Activated CD4-positive, CD25-positive, alpha-beta regulatory T cell treated with anti-CD3 and anti-CD28 coated beads, Interleukin-2, amount 50 U/mL, for 16 hours (primary cell): ENCODE data around the gene ETV6.

Experiments used
- DNase-seq: peaks from one replicate; pipeline ENCODE4 v3.0.0-alpha.2; 2020; ENCODE audit warnings: low read depth, low spot score

Gene ETV6

DNA sequence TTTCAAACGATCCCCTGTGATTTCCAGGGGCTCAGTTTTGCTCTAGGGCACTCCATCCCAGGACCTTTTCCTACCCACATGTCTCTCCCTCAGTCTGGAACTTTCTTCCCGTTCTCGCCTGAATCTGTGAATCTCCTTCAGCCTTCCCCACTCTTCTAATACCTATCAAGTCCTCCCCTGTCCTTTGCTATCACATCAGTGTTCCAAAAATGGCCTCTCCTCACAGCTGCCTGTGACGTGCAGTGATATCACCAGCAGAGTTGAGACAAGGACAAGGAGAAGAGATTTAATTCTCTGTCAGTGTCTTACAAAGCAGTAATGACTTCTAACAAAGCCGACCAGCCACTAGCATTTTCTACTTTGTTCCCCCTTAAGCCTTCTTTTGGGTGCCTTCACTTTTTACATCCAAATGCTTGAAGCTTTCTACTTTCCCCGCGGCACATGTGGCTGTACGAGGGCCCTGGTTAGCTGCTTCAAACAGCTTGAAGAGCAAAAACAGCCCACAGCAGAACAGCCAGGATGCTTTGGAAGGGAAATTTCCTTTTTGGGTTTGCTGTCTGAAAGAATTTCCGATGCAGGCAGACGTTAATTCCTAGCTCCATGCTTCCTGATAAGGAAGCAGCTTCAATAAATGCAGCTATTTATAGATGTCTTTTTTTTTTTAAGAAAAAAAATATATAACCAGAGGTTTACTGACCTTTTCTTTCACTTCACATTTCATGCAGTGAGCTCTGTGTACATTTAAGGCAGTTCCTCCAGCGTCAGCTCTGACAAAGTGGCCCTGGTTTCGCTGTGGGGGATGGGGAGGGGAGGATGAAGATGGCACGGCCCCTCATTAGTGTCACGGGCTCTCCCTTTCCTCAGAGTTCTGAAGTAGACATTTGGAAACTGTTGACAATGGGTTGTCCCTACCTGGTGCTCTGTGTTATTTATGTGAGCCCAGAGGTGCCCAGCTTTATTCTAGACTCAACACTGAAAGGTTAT is 109.3 kb downstream of the ETV6 start:
- DNase-seq = no peak

DNA sequence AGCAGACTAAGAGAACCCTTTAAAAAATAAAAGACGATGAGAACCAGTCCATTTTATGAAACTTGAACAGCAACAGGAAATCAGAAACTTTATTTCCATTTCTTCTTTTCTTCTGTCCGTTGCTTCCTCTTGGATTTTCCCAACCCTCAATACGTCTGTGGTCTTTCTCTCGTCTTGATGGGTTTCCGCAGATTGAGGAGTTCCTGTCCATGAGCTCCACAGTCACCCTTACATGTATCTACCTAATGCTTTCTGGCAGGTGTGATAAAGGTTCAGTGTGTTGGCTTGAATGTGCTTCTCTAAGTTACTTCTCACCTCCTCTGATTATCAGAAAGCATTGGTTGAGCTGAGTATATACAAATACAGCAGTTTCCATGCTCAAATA is 110.0 kb downstream of the ETV6 start:
- no peak for DNase-seq

DNA sequence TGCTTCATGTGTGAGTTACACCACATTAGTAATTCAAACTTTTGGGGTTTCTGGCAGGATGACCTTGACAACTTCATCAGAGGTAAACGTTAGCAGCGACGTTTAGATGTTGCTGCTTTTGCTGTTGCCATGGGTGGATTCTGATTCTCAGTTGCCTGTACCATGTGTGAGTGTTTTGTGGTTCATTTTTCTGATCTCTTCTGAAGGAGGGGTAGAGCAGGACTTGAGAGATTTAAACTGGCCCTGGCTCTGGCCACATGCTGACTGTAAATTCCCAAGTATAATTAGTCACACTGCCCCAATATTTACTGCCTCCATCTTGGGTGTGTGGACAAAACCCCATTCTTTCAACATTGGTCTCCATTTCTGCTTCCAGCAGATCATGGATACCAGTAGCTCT is 110.4 kb downstream of the ETV6 start:
- no peak for DNase-seq

DNA sequence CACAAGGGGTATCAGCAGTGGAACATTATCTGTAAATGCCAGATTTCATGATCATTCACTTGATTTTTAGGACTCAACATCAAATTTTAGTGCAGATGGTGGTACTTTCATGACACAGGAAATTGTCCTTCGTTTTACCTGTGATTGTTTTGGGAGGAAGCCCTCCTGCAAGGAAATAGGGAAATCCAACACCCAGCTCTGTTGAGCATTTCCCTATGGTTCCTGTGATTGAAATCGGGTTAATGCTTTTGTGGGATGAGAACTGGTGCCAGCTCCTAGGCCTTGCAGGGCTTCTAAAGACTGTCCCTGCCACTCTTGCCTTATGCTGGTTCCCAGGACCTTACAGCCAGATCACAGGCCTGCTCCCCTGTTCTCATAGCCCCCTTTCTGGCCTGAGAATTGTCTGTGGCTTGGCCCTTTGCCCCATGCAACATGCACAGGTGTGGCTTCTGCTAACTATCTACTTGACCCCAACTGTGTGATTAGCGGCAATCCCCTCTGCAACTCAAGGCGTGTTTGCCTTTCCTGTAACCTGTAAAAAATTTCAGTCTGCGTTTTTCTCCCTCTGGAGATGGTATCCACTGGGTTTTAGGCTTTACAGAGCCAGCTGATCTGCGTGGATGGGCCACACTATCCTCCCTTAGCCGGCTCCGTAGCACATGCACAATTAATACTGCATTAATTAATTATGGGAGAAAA is 112.5 kb downstream of the ETV6 start:
- DNase-seq = no peak

DNA sequence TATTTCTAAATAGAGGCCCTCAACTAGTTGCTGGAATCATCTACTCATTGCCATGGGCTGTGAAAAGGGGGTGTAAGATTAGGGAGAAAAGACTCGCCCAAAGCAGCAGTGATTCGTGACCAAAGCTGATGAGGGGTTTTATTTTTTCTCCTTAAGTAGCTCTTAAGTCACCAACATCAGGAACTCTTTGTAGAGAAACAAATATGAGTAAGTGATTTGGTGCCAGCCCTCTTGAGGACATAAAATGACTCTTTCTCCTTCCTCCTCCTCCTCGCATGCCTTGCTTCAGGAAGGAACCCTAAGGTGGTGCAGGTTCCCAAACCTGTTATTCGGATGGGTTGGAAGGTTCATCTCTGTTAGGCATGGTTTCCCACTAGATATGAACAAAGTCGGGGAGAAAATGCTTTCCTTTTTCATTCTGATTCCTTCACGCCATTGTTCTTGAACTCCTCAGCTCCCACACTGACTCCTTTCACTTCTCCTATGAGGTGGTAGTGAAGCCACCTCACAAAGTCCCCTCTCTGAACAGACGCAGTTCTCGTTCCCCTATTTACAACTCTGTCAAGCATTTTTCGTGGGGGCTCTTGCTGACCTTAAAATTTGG is 113.4 kb downstream of the ETV6 start:
- no peak for DNase-seq

DNA sequence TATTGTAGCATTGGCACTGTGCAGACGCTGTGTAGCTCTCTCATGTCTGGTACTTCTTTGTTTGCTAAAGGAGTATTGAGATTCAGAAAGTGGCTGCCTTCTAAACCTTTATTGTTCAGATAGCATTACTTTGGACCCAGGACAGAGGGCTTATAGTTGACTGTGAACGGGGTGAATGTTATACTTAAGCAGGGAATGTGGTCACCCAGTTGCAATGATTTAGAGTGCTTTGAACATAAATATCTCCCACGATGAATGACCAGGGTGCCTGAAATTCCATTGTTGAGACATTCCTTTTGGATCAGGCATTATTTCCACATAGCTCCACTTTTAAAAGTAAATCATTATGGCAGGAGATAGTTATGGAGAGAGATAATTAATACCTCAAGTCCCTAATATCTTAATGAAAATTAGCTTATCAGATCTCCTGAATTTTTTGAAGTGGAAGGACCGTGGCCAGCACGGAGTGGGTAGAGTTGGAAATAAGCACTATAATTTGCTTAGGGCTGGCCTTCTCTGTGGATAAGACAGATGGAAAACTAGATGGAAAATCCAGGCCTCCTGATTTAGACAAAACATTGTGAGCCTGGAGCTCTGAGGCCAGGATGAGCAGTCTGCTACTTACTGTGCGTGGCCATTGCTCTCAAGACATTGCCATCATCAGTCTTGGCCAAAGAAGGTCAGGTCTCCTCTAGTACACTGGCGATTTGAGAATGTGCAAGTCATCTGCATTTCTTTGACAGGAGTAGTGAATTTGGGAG is 114.5 kb downstream of the ETV6 start:
- no peak for DNase-seq

DNA sequence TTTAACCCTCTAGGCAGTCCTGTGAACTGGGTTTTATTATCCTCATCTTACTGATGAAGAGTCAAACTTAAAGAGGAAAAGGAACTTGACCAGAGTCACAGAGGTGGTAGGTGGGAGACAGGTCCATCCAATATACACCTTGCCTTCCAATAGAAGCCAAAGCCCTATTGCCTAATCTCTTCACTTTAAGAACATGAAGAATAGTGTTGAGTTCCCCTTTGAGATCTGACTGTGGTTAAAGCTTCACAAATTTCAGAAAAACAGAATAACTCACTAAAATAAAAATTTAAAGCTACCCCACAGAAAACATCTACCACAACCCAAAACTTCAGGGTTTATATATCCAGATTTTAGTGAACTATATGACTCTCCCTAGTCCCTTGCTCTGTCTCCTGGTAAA is 115.4 kb downstream of the ETV6 start:
- DNase-seq = no peak

DNA sequence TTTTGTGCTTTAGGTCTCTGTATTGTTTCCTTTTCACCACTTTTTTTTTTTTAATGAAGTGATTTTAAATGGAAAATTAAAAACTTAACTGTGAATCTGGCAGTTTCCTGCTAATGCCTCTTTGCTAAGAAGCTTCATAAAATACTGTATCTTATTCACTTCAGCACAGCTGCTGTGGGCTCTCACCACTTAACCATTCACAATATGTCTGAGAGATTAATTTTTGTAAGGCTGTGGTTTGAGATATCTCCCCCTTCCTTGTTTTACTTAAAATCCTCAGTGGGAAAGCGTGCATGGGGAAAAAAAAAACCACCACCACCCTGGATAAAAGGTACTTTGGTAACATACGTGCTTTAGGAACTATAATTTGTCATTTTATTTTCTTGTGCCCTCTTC is 115.9 kb downstream of the ETV6 start:
- DNase-seq = no peak

DNA sequence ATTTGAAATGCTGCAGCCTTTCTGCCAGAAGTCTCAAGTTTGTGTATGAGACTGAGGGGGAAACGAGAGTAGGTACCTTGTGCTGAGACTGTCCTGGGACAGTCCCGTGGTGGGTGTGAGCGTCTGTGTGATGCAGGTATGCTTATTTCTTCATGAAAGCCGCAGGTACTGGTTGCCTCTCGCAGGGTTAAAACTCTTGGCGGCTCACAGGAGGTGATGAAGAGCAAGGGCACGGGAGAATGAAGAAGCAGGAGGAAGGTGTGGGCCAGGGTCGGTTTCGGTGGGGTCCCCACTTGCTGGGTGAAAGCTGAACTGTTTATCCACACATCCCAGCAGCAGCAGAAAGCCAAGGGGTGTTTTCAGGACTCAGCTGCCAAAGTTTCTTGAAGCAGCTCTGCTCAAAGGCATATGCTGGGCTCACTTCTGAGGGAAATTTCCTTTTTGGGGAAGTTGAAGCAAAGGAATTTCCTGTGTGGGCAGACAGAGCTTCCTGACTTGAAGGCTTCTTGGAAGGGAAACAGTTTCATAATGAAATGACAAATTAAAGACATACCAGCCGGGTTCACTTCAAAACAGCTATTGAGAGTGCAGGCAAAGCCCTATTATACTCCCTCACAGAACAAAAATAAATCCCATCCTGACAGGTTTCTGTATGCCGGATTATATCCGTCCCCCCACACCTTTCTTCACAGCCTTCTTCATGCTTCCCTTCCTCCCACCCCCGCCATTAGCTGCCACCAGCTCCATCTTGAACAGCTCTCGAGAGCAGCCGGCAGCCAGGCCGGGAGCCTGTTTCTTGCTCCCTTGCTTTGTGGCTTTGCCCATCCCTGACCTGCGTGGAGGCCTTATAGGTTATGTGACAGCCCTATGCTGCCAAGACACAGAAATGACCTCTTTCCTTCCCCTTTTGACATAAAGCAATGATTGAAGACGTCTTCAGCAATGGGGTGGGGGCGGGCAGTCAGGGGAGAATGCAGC is 116.6 kb downstream of the ETV6 start:
- peak; percentile 31 for DNase-seq

DNA sequence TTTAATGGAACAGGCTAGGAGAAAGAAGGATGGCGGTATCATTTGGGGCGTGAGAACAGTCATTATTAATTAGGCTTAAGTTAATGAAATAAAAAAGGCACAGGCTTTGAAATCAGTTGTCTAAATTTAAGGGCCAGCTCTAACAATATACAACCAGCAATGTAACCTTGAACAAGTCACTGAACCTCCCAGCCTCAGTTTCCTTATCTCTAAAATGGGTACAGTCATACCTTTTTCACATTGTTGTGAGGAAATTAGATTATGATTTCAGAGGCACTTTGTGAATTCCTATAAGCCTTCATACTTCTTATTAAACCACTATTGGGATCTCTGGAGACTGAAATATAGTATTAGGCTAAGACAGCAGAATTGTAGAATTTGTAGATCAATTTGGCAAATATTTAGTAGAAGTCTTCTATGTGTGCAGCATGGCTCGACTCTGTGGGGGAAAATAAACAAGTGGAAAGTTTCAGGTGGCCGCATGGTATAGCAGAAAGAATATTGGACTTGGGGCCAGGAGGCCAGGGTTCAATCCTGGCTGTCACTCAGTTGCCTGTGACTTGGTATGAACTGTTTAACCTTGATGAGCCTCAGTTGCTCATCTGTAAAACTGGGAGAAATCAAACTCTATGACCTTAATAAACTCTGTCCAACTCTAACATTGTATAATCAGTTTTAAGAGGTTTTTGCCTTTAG is 117.7 kb downstream of the ETV6 start:
- no peak for DNase-seq

DNA sequence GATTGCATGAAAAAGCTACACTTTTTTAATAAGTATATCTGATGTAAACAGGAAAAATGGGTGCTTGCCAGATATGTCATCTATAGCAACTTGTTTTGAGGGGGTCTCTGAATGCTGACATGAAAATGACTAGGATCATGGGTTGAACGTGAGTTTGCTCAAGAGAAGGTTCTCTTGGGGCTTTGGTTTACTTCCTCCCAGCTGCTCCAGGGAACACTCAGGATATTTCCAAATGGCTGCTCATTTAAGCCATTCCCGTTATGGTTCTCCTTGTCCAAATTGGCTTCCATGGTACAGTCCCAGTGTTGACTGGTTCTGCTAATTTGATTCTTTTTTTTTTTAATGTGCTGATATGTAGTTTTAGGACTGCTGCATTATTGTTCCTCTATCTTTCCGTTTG is 118.3 kb downstream of the ETV6 start:
- no peak for DNase-seq

DNA sequence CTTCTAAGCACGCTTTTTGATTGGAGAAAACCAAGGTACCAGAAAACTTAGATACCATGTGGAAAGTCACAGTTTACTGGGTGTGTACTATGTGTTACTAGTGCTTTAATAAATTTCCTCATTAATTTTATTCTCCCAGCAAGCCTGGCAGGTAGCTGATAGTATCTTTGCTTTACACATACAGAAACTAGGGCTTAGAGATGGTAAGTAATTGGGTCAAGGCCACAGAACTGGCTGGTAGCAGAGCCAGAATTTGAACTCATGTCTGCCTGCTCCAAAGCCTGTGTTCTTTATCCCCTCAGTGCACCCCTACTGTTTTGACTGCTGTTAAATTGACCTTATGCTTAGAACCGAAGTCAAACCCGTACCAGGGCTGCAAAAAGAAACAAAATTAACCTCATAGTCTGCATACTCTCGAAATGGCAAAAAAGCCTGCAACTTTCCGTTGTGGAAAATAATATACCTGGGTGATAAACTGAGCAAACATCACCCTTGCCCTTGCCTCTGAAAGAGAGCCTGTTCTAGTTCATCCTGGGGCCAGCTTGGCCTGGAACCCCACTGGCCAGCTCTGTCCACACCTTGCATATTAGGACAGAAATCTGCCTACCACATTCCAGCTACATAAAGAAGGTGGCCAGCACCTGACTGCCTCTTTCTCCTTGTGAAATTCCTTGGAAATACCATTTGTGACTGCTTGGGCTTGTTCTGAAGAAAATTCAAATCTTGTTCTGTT is 118.9 kb downstream of the ETV6 start:
- no peak for DNase-seq

DNA sequence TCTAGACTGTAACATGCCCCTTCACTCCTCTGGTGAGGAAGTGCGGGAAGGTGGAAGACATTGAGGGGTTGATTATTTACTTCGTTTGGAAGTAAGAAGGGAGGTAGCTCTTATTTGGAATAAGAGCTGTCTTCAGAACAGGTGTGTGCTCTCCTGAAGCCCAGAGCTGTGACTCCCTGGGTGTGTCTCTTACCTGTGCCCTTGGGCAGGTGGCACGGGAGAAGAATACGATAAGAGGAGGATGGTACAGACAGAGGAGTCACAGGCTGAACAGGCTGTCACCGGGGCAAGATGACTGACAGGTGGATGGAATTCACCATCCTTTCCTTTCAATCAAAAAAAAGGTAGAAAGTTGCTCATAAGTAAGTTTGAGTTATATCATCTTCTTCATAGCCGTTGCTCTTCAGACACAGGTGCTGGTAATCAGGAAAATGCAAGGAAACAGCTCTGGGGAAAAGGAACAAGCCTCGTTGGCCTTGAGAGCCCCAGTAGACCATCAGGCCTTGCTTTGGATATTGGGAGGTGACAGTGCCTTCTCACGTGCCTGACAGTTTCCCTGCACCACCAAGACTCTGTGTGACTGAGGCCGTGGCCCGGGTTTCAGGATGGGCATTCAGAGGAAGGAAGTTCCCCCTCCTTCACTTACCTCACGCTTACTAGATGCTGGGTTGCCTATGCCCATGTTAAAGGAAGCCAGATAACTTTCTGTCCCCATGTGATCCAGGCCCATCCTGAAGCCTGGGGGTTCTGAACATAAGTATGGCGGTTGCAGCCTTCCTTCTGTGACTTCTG is 120.4 kb downstream of the ETV6 start:
- DNase-seq = no peak

DNA sequence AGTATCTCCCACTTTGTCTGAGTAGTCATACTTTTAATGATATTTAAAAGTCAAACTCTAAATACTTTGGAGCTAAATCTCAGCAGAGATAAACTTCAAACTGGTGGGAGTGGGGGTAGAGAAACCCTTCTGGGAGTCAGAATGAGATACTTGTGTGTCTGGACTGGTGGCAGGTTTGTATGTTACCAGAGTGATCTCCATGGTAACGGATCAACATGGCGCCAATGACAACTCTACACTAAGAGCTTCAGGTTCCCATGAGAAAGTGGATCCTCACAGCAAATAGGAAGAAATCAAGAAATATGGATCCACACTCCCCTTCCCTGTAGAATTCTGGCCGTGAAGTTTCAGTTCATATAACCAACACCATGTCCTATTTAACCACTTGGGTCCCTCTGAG is 121.9 kb downstream of the ETV6 start:
- no peak for DNase-seq

DNA sequence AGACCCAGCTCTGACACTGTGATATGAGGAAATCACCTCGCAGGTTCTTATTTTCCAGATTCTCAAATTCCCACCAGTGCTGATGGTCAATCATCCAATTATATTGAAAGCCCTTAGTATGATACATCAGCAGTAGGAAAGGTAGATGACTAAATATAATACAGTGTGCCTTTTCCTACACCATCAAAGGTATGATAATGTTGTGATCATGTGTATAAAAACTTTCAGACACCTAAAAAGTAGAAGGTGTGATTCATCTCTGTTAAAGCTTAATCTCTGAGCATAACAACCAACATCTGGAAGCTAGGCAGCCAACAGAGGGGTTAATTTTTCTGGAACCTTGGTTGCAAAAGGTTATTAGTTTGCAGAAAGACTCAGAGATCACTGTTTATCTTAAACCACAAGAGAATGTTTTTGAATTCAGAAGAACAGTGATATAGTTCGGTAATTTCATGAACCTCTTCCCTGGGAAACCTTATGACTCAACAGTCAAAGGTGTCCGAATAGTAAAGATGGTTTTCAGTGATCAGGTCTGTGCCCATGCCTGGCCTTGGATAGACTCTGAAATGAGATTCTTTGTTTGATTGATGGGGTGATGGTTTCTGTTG is 122.5 kb downstream of the ETV6 start:
- no peak for DNase-seq

DNA sequence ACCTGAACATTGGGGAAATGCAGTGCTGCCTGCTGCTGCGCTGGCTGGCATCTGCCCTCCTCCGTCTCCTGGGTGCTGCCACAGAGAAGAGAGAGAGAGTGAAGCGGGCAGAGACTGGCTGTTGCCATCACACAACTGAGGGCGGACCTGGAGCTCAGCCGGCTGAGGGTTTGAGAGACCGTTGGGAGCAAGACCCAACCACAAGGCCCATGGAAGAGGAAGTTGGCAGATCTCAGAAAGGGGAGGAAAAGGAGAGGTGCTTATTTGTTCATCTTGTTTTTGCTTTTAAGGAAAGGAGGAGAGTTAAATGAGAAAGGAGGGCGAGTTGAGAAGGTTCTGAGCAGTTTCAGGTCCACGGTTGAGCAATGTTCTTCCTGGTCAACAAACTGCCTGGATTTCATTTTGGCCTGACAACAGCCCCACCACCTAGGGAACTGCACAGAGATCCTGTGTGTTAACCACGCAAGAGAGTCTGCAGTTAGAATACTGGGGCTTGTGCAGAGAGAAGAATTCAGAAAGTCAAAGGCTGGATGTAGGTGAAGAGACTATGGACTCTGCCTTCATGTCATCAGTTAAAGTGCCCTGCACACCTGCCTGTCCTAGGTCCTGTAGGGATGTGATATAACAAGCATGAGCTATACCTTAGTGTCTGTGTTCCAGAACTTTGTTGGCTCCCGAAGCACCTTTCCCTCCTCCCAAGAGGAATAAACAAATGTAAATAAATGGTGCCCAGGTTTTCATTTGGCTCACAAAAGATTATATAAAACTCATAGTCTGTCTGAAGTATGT is 124.6 kb downstream of the ETV6 start:
- no peak for DNase-seq

DNA sequence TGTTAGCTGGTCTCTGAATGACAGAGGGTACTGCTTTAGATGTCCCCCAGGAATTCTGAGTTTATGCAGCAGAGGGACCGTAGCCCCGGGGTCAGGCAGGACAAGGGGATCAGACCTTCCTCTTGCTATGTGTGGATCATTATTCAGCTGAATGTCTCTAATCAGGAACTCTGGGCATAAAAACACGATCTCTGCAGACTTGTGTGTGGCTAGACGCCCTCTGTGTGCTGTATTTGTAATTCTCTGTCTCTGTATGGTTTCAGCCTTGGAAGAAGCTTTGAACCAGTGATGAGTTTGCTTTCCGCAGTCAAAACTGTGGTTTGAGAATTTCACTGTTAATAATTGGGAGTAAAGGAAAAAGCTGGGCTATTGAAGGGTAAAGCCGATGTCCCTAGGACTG is 125.3 kb downstream of the ETV6 start:
- no peak for DNase-seq
